Endometrial microvascular endothelial cells (primary cell): ENCODE data around the gene ZSCAN30. TPM values are rescaled to one million over a fixed set of nuclear protein-coding genes. Genes with fewer than 3 reads are reported as not detected.

ENCODE experiments used
- in situ Hi-C: cut with HindIII; loops from 2 replicates; pipeline ENCODE4 v1.10.0; 2017; ENCODE audit warnings: low sequenced_read_pairs, low pct_unique_long_range_greater_than_20kb; ENCODE audit errors: inconsistent ontology term
- total RNA-seq: library from RNA; depleted of rRNA; stranded (reverse); fragments of >200 nt; gene quantifications from one replicate; pipeline ENCODE4 v1.2.3, GENCODE V29; 2015; ENCODE audit errors: inconsistent ontology term

ZSCAN30 gene
- total RNA-seq = 15.1 TPM

- in situ Hi-C loops = no loop called here
Observed at GRCh38 chr18:35290094-35290735, at the start of gene ZSCAN30. ZSCAN30 (minus strand) TSS chr18:35290229; CDS start chr18:35264352, 25,877 bp downstream.

- in situ Hi-C loops = no loop called here
Observed at GRCh38 chr18:35337286-35337685, 47.3 kb upstream of the ZSCAN30 start.

- in situ Hi-C loops = no loop called here
Observed at GRCh38 chr18:35335866-35336265, 45.8 kb upstream of the ZSCAN30 start.

- in situ Hi-C loops = no loop called here
Observed at GRCh38 chr18:35334821-35335220, 44.8 kb upstream of the ZSCAN30 start.

- in situ Hi-C loops = no loop called here
Observed at GRCh38 chr18:35334212-35334611, 44.2 kb upstream of the ZSCAN30 start.

- in situ Hi-C loops = no loop called here
Observed at GRCh38 chr18:35331367-35332087, 41.5 kb upstream of the ZSCAN30 start.

GRCh38 chr18:35328868-35329267 is 38.8 kb upstream of the ZSCAN30 start:
- in situ Hi-C loops = loop anchor here (10.0 kb wide), 1 partner anchor 94 kb away; no protein-coding TSS in a partner anchor

GRCh38 chr18:35326695-35327387 is 36.8 kb upstream of the ZSCAN30 start:
- in situ Hi-C loops = loop anchor here (10.0 kb wide), 1 partner anchor 92 kb away; no protein-coding TSS in a partner anchor

GRCh38 chr18:35324926-35325655 is 35.1 kb upstream of the ZSCAN30 start:
- in situ Hi-C loops = loop anchor here (10.0 kb wide), 1 partner anchor 90 kb away; no protein-coding TSS in a partner anchor

GRCh38 chr18:35322486-35323458 is 32.7 kb upstream of the ZSCAN30 start:
- in situ Hi-C loops = loop anchor here (10.0 kb wide), 1 partner anchor 88 kb away; no protein-coding TSS in a partner anchor

GRCh38 chr18:35311496-35311895 is 21.5 kb upstream of the ZSCAN30 start:
- in situ Hi-C loops = no loop called here

GRCh38 chr18:35306588-35307250 is 16.7 kb upstream of the ZSCAN30 start:
- in situ Hi-C loops = no loop called here

GRCh38 chr18:35303610-35304009 is 13.6 kb upstream of the ZSCAN30 start:
- in situ Hi-C loops = no loop called here

GRCh38 chr18:35296060-35296459 is 6.0 kb upstream of the ZSCAN30 start:
- in situ Hi-C loops = no loop called here

- in situ Hi-C loops = no loop called here
Observed at GRCh38 chr18:35291166-35291565, 1.1 kb upstream of the ZSCAN30 start.

- in situ Hi-C loops = no loop called here
Observed at GRCh38 chr18:35289727-35290093, 319 bp downstream of the ZSCAN30 start.

- in situ Hi-C loops = no loop called here
Observed at GRCh38 chr18:35289293-35289692, 736 bp downstream of the ZSCAN30 start.
